AG10803 (cell line): ENCODE results near the gene SEMA3D.
A peak's percentile ranks its signal among the peaks of the same experiment; 100 is the strongest.

ENCODE experiments used
- DNase-seq: peaks from one replicate; pipeline ENCODE4 v3.0.0; 2010; ENCODE audit warnings: low read depth
- H3K4me3 ChIP-seq: 2 replicates; pipeline ENCODE4 v1.5.1; 2011; ENCODE audit warnings: mild to moderate bottlenecking, low read length, control low read depth
- TF ChIP-seq, protein P1 (sequence below): conservative IDR thresholded peaks from 2 replicates; pipeline ENCODE4 v1.5.1; 2011; ENCODE audit warnings: mild to moderate bottlenecking, low read length, control low read depth, inconsistent platforms

SEMA3D gene

DNA sequence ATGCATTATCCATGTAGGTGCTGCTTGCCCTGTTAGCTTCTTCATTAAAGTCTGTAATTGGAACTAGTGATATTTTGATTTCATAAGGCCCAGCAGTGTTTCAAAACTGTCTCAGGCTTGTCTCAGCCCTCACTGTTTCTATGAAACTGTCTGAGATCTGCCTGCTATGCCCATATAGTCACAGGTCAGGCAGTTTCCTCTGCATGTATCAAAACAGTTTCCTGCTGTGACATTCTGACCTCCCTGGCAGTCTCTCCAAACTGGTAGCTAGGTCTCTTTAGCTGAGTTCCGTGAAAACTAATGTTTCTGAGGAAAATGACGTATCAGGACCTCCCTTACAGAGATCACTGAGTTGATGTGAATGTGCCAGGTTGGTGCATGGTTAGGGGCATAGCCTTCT, 18.9 kb upstream of the SEMA3D start:
- no peak for DNase-seq
- TF ChIP-seq, protein P1, sequence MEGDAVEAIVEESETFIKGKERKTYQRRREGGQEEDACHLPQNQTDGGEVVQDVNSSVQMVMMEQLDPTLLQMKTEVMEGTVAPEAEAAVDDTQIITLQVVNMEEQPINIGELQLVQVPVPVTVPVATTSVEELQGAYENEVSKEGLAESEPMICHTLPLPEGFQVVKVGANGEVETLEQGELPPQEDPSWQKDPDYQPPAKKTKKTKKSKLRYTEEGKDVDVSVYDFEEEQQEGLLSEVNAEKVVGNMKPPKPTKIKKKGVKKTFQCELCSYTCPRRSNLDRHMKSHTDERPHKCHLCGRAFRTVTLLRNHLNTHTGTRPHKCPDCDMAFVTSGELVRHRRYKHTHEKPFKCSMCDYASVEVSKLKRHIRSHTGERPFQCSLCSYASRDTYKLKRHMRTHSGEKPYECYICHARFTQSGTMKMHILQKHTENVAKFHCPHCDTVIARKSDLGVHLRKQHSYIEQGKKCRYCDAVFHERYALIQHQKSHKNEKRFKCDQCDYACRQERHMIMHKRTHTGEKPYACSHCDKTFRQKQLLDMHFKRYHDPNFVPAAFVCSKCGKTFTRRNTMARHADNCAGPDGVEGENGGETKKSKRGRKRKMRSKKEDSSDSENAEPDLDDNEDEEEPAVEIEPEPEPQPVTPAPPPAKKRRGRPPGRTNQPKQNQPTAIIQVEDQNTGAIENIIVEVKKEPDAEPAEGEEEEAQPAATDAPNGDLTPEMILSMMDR: no peak
- H3K4me3 ChIP-seq: no peak overlapping the region

DNA sequence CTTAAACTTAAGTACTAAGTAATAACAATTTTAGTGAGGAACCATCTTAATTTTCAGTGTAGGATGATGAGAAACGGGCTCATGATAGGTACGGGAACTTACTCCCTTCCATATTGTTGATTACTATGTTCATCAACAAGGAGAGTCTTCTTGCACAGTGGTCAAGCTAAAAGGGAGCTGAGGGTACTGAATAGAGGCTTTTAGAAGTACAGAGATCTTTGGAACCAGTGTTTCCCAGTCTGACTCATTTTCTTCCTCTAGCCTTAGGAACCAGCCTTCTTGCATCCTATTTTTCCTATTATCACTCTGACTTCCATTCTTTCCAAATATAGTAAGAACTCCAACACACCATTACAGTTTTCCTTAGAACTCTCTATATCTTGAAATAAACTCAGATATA, 17.6 kb upstream of the SEMA3D start:
- no peak for DNase-seq
- H3K4me3 ChIP-seq: no peak overlapping the region
- TF ChIP-seq, protein P1: no peak

DNA sequence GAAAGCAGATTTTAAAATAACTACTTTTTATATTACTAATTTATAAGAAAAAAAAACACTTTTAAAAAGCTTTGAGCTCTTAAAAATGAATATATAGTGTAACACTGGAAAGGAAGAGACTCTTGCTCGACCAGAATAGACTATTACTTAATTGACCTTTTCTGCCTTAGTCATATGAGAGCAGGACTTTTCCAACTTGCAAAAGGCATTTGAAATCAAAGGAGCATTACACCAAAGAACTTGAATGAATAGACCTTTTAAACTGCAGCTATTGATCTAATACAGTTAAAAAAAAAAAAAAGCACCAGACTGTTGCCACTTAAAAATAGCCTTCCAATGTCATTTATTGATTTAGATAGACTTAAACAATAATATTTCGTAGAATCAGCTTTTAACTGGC, 17.2 kb upstream of the SEMA3D start:
- H3K4me3 ChIP-seq: no peak overlapping the region
- TF ChIP-seq, protein P1: no peak
- no peak for DNase-seq

DNA sequence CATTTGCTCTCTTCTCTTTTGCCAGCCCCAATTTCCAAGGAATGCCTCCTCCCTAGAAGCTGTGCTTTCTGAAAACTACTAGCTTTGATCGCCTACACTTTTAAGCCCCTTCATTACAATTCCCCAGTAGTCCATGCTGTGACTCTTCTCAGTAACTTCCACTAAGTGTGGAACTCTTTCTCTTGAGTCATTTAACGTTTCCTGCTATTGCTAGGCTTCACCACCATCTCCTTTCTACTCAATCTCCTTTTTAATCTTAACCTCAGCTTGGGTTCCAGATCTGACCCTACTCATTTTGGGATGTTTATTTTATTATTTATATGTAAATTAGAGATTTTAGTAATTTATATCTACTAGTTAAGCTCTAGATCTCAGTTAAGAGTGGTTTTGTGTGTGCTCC, 14.4 kb upstream of the SEMA3D start:
- TF ChIP-seq, protein P1: no peak
- no peak overlapping the region for H3K4me3 ChIP-seq
- DNase-seq: no peak

DNA sequence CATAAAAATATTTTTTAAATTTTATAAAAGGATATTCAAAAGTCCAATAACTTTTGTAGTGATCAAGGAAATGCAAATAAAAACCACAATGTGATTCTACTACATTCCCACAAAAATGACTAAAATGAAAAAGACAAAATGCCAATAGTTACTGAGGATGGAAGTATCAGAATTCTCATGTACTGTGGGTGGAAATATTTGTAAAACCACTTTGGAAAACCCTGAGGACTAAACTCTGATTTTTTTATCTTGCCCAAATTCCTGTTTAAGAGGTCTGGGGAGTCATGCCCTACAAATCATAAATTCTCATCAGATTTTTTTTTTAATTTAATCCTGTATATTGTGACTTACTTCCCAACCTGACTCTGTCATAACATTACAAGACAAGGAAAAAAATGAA, 9.8 kb upstream of the SEMA3D start:
- H3K4me3 ChIP-seq: no peak overlapping the region
- TF ChIP-seq, protein P1: no peak
- DNase-seq: peak; percentile 11

DNA sequence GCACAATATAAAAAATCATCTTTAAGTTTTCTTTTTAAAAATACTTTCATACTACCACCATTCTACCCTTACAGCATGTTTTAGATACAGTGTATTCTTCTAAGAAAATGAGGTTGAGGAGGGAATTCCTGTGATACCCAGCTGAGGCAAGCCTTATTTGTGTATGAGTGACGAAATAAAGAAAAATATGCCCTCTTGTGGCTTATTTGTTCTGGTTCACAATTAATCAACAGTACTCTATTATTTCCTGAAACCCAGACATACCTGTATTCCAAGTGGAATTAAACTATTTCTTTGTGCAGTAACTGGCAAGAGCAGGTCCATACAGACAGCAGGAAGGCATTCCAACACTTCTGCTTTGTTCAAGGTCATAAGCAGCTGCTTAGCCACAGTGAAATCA, 4.5 kb upstream of the SEMA3D start:
- H3K4me3 ChIP-seq: no peak overlapping the region
- peak; percentile 40 for DNase-seq
- TF ChIP-seq, protein P1: peak; percentile 58

DNA sequence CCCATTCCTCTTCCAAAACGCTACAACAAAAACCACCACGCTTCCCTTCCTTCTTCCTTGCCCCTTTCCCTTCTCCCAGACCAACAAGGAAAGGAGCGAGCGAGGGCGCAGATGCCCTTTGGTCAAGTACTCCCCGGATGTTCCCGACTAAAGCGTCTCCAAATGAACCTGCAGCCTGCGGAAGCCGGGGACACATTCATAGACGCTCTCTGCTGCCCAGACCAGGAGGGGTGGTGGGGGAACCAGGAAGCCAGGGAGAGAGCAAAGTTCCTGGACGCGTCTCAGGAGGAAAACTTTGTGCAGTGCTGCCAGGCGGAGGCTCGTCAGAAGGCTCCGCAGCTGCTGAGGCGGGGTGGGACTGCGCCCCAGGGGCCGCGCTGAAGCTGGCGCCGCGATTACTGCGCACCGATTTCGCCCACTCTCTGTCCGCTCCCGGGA, 754 bp downstream of the SEMA3D start:
- TF ChIP-seq, protein P1: no peak

More for the DNA sequence above, 754 bp downstream of the SEMA3D start:
- H3K4me3 ChIP-seq: peak overlapping the region; percentile 83
- peak; percentile 51 for DNase-seq
